ENCODE data around the gene TOMM40L. TPM values are rescaled to one million over a fixed set of nuclear protein-coding genes. Genes with fewer than 3 reads are reported as not detected.

TOMM40L gene
- total RNA-seq, 1 donor from 2014 or later = 8.6 TPM

DNA sequence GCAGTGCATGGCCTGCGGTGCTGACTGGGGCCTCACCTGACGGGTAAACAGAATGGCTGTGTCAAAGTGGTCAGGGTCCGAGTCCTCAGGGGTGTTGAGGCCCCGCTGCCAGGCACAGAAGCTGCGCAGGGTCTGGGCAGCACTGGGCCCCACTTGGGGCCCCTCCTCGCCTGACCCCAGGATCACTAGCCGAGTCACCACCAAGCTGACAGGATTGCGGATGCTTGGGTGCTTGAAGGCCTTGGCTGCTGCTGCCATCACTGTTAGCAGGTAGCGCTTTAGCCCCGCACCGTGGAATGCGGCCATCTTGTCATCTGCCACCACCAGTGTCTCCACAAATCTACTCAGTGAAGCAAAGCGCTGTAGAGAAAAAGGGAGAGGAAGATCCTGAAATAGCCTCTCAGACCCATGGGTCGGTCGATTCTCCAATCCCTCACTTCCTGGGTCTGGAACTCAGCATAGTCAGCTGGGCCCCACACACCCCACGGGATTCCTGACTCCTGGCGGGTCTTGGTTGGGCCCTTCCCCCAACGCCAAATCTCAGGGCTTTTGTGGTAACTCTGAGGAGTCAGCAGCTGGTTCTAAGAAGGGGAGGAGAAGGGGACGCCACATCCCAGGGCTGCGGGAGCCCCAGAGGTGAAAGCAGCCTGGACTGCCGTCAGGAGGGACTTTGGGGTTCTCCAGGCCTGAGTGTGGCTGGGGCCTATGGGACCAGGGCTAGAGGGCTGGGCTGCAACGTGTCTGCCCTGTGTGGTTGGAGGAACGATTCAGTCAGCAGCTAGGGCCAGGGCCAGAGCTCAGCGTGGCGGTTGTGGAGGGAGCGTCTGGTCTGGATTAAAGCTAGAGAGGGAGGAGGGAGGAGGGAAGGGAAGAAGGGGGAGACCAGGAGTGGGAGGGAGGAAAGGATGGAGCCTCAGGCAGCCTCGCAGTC lies 29.1 kb upstream of the TOMM40L start:
- DNase-seq (ENCODE audit: extremely low spot score, unreplicated experiment) = no peak
- peaks cover 54% of the 10 kb centered on the region for H3K4me1 Mint-ChIP-seq (ENCODE audit: unreplicated experiment)
- peaks cover 2% of the 10 kb centered on the region for H3K36me3 Mint-ChIP-seq (ENCODE audit: unreplicated experiment)
- peak overlapping the region; percentile 65 for H3K4me3 Mint-ChIP-seq (ENCODE audit: unreplicated experiment)
- H3K27me3 Mint-ChIP-seq (ENCODE audit: unreplicated experiment) = no peaks in the 10 kb centered on the region
- TF ChIP-seq CTCF (IDR thresholded peaks at IDR 0.05) = no peak
- H3K9me3 Mint-ChIP-seq (ENCODE audit: unreplicated experiment) = no peaks in the 10 kb centered on the region
- peak overlapping the region; percentile 86 for H3K27ac Mint-ChIP-seq (ENCODE audit: unreplicated experiment)

DNA sequence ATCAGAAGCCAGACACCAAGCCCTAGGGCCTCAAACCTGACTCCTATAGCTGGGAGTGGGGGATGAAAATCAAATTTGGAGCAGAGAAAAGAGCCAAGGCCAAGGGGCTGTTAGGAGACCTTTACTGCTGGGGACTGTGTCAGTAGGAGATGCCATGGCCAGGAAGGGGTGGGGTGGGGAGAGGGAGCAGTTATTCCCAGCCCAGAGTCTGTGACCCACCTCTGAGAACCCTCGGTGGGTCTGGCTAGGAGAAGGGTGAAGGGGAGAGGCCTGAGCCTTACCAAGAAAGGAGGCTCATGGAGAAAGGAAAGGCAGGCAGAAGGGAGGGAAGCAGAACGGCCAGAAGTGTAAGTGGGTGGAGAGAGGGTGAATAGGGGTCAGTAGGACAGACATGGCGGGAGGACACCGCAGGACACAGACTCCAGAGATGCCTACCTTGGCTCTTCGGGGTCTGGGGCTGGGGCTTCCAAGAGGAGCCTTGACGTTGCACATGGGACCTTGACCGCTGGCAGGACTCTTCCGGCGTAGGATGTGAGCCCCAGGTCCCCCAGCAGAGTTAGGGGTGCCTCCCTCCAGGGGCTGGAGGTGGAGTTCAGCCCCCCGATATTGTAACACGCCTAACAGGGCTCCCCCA lies 28.2 kb upstream of the TOMM40L start:
- H3K4me3 Mint-ChIP-seq (ENCODE audit: unreplicated experiment) = peak overlapping the region; percentile 65
- H3K27ac Mint-ChIP-seq (ENCODE audit: unreplicated experiment) = peak overlapping the region; percentile 86
- peaks cover under 1% of the 10 kb centered on the region for H3K36me3 Mint-ChIP-seq (ENCODE audit: unreplicated experiment)
- no peaks in the 10 kb centered on the region for H3K27me3 Mint-ChIP-seq (ENCODE audit: unreplicated experiment)
- H3K4me1 Mint-ChIP-seq (ENCODE audit: unreplicated experiment) = peaks cover 58% of the 10 kb centered on the region
- DNase-seq (ENCODE audit: extremely low spot score, unreplicated experiment) = no peak
- no peak for TF ChIP-seq CTCF (IDR thresholded peaks at IDR 0.05)
- H3K9me3 Mint-ChIP-seq (ENCODE audit: unreplicated experiment) = no peaks in the 10 kb centered on the region

GRCh38 chr1:161198194-161198896 lies 27.5 kb upstream of the TOMM40L start:
- peak; percentile 35 for TF ChIP-seq CTCF (IDR thresholded peaks at IDR 0.05)
- H3K9me3 Mint-ChIP-seq (ENCODE audit: unreplicated experiment) = no peaks in the 10 kb centered on the region
- peak overlapping the region; percentile 86 for H3K27ac Mint-ChIP-seq (ENCODE audit: unreplicated experiment)
- no peaks in the 10 kb centered on the region for H3K36me3 Mint-ChIP-seq (ENCODE audit: unreplicated experiment)
- DNase-seq (ENCODE audit: extremely low spot score, unreplicated experiment) = peak; percentile 91
- no peaks in the 10 kb centered on the region for H3K27me3 Mint-ChIP-seq (ENCODE audit: unreplicated experiment)
- H3K4me3 Mint-ChIP-seq (ENCODE audit: unreplicated experiment) = peak overlapping the region; percentile 65
- peaks cover 61% of the 10 kb centered on the region for H3K4me1 Mint-ChIP-seq (ENCODE audit: unreplicated experiment)

DNA sequence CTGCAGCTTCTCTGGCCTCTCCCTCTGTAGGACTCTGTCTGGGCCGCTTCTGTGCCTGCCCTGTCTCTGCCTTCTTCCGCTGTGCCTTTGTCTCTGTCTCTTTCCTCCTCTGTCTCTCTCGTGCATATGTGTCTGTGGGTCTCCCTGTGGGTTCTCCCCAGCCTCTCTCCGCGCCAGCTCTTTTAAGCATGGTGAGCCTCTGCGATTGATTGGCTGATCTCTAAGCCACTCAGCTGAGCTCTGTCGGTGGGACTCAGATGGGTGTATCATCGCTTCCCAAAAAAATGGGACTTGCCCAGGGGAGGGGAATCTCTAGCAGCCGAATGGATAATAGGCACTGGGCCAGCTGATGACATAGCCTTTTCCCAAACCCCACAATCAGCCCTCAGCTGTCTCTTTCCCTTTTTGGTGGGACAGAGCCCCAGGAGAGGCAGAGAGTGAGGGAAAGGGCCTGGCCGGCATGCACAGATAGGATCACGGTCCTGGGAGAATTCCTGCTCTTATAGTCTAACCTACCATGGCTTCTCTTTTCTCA lies 26.9 kb upstream of the TOMM40L start, which contains the start of gene ADAMTS4:
TSS of gene ADAMTS4 (minus strand) at position 158 of the 535 bp plus-strand sequence. CDS start 427 bp downstream, outside the sequence.
- H3K36me3 Mint-ChIP-seq (ENCODE audit: unreplicated experiment) = peaks cover 2% of the 10 kb centered on the region
- peak within 1 kb of the TSS; percentile 86 for H3K27ac Mint-ChIP-seq (ENCODE audit: unreplicated experiment)
- H3K27me3 Mint-ChIP-seq (ENCODE audit: unreplicated experiment) = no peaks in the 10 kb centered on the region
- no peak for TF ChIP-seq CTCF (IDR thresholded peaks at IDR 0.05)
- H3K4me1 Mint-ChIP-seq (ENCODE audit: unreplicated experiment) = peaks cover 66% of the 10 kb centered on the region
- peak within 1 kb of the TSS; percentile 65 for H3K4me3 Mint-ChIP-seq (ENCODE audit: unreplicated experiment)
- no peaks in the 10 kb centered on the region for H3K9me3 Mint-ChIP-seq (ENCODE audit: unreplicated experiment)
- no peak for DNase-seq (ENCODE audit: extremely low spot score, unreplicated experiment)
